Hippocampal formation (tissue), 2 donors: Measurements from ENCODE around the gene TBC1D14.
A peak's percentile ranks its signal among the peaks of the same experiment; 100 is the strongest.

ENCODE experiments used
- DNase-seq, 2 donors: peaks; one replicate each; lab custom pipeline; 2025; lab: John Stamatoyannopoulos, UW

The TBC1D14 gene

DNA sequence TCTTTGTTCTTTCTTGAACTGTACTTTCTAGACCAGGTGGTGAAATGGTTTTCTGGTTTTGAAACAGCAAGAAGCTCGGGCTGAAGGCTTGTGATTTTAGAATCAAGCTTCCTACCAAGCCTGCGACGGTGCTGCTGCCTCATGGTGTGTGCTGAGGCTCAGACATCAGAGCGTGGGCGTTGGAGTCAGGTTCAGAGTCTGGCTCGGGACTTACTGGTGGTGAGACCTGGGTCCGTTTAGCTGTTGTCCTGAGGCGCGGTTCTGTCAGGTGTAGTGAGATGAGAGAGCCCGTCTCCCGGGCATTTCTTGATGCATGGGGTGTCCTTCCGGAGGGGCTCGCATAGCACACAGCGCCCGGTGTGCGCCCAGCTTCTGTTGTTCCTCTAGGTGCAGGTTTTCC, 113.9 kb downstream of the TBC1D14 start:
- no peak for DNase-seq

DNA sequence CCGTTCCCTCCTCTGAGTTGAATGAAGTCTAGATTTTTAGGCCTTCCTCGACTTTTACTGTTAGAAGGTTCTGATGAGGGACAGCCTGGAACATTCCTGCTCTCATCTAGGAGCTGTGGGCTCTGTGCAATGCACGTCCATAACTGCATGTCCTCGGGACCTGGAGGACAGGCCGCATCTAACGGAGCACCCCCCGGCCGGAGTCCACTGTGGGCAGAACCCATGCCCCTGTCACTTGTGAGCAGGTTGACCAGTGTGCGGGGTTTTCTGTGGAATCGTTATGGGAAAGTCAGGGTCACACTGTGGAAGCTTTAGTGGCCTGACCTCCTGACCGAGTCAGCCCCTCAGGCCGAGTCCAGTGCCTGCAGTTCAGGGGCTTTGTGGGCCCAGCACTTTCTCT, 114.3 kb downstream of the TBC1D14 start:
- no peak for DNase-seq

DNA sequence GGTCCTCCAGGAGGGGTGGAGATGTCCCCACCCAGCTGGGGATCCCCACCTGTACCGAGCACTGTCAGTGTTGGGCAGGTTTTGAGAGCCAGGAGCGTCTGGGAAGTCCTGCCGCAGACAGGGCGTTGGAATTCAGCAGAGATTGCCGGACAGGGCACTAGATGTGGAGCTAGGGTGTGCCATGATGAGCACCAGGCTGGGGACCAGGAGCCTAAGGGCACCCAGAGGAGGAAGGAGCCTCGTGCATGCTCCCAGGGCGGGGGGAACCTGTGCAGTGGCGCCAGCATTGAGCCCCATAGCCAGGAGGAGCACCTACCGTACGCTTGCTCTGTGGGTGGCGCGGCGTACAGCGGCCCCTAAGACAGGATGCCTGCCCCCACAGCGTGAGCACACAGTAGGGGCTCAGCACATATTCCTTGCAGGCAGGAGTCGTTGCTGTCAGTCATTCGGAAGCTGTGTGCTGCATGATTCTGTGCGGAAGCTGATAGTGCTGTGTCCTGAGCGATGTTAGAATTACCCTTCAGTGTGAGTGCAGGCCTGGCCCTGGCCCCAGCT, 114.8 kb downstream of the TBC1D14 start:
- no peak for DNase-seq

- no peak for DNase-seq
Measured at GRCh38 chr4:7025040-7025602, 115.5 kb downstream of the TBC1D14 start.

DNA sequence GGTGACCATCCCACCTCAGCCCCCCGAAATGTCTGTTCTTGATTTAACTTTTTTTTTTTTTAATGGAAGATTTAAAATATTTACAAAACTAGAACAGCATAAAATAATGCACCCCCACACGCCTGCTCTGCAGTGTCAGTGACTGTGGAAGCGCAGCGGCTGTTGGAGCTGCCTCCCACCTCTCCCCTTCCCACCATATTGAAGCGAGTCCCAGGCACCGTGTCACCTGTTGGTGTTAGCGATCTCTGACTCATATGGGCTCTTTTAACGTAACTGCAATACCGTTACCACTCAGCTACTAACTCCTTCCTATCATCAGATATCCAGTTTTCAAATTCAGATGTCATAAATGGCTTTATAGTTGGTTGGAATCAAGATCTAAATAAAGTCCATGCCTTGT, 116.5 kb downstream of the TBC1D14 start:
- no peak for DNase-seq

DNA sequence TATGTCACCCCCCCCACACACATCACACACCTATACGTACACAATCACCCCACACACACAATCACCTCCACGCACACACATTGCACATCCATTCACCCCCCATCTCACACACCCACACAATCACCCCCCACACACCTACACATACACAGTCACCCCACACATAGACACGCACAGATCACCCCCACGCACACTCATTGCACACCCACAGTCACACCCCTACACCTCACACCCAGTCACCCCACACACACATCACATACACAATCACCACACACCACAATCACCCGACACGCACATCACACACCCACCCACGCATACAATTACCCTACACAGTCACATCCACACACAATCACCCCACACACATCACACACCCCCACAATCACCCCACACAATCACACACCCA, 117.7 kb downstream of the TBC1D14 start:
- DNase-seq = no peak

DNA sequence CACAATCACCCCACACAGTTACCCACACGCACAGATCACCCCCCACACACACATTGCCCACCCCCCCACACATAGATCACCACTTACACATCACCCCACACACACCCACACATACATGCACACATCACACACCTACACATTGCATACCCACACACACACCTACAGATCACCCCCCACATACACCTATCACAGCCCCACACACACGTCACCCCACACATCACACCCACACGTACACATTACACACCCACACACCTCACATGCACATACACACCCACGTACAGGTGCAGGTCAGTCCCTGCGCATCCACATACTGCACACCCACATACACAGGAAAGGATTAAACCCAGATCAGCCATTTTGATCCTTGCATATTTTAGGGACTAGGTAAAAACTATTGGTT, 118.3 kb downstream of the TBC1D14 start:
- DNase-seq = no peak

DNA sequence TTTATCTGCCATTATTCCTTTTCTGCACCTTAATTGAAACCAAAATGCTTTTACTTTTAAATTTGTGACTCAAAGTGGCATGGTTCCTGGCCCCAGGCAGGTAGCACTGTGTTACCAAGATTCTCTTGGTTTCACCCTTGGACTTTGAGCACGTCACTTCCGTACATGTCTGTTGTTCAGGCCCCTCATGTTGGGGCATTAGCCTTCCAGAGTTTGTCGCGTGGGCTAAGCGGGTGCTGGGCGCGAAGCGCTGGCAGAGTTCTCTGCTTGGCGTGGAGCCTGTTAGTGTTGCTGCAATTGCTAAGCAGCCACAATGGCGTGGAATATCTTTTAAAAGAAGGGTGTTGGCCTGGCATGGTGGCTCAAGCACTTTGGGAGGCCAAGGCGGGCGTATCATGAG, 119.6 kb downstream of the TBC1D14 start:
- DNase-seq = no peak

DNA sequence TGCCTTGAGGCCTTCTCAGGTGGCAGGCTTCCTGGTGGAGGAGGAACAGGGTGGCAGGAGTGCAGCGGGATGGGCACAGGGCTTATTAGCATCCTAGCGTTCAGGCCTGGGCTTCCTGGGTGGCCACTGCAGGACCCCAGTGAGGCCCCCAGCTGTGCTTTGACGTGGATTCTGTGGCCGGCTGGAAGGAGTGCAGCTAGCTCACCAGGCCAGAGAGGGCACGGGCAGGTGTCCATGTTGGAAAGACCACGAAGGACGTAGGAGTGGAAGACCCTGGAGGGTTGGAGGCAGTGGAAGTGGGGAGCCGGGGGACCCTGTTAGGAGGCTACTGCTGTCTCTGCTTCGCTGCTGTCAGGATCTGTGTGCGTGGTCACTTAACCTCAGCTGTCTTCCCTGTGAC, 120.3 kb downstream of the TBC1D14 start:
- no peak for DNase-seq

DNA sequence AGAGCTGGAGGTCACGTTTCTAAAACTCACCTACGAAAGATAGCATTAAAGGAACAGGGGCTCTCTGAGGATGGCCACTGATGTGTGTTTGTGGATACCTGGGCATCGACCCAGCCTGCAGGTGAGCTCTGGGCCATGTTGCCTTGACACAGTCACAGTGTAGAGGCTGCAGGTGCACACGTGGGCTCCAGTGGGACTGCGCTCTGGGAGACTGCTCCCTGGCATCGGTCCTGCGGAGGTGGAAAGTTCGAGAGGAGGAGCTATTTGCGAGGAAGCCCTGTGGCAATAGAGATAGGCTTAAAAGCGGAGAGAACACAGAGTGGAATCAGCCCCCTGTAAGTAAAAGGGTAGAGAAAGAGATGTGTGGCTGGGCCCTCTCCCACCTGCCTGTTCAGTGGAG, 121.2 kb downstream of the TBC1D14 start:
- no peak for DNase-seq

DNA sequence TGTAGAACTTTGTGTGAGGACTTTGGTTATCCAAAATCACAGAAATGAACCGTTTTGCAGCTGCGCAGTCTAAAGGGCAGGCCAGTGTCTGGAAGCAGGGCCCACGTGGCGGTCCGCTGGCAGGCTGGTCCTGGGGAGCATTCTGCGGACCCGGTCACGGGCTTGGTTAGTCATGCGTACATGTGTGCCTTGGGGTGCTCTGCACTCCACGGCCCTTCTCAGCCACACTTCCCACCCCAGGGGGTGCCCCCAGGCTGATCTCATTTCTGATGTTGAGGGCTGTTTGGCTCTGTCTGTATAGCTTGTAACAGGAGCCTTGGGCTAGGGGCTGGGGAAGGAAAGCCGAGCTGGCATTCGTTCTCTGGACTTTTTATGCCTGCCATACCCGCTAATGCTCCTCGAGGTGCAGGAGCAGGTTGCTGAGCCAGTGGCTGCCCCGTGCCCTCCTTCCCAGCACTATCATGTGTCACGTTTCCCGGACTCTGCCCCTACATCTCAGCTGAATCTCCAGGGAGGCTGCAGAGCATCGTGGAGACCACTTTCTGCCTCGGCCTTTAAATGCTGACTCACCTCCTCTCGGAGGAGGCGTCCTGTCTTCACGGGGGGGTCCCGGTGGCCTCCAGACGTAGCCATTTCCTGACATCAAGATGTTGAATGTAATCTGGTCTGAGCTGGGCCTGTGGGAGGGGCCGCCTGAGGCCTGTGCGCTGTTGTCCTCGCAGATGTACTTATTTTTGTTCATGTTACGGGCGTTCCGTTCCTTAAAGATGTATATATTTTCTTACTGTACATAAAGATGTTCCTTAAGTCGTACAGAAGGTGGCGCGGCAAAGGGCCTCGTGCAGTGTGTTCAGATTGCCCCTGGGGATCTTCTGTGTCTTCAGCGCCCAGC, 122.2 kb downstream of the TBC1D14 start:
- no peak for DNase-seq

GRCh38 chr4:7032596-7032995, 123.0 kb downstream of the TBC1D14 start:
- no peak for DNase-seq

- no peak for DNase-seq
Measured at GRCh38 chr4:7034262-7035081, 124.8 kb downstream of the TBC1D14 start.

DNA sequence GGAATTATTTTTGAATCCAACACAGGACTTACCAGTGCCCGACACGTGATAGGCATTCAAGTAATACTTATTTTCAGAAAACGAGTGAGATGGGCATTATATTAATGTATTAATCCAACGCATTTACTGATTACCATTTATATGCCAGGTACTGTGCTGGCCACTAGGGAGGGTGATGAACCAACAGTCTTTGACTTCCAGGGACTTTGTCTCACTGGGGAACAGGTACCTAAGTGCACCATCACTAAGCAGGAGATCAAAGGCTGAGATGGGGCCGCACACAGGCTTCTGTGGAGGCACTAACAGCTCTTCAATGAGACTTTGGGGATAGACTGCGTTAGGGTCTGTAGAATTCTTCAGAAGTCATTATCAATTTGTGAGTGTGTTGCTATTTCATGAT, 127.8 kb downstream of the TBC1D14 start:
- DNase-seq = no peak

DNA sequence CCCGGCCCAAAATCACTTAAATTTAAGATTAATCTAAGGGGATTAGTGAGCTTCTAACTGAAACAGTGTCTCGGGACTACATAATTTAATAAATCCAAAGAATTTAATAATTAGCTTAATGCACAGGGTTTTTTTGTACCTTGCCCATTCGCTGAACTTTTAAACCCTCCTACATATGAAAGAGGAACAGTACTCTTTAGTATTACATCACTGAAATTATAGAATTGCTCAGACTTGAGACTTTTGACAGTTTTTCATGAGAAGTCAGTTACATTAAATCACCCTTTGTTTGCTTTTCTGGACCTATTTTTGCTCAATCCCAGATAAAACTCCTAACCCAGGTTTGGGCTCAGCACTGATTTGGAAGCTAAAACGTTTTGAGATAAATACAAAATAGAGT, 131.1 kb downstream of the TBC1D14 start:
- no peak for DNase-seq

- DNase-seq = no peak
Measured at GRCh38 chr4:7041246-7041645, 131.6 kb downstream of the TBC1D14 start.

GRCh38 chr4:7041801-7042502, 132.3 kb downstream of the TBC1D14 start:
- DNase-seq = peak in 1 of 2 donors; percentile 24

GRCh38 chr4:7042503-7043283, 133.1 kb downstream of the TBC1D14 start:
- DNase-seq = peak; percentile 96 to 97

- no peak for DNase-seq
Measured at GRCh38 chr4:7043284-7044136, 133.9 kb downstream of the TBC1D14 start, which contains the start of gene TADA2B. Gene TADA2B, plus strand, starts transcription at chr4:7043372. Its CDS starts 208 bp downstream, at chr4:7043580.
